Fibroblast of lung (primary cell): ENCODE results near the gene GRIK2. TPM values are rescaled to one million over a fixed set of nuclear protein-coding genes. Genes with fewer than 3 reads are reported as not detected.

Source experiments
- DNase-seq, 2 donors: peaks; one replicate each; pipeline versions ENCODE4 v3.0.0 to v3.0.0-alpha.2; 2010; ENCODE audit warnings: low read depth in 2 of 2
- H2AFZ ChIP-seq: 2 replicates; pipeline ENCODE4 v1.5.1; 2012; ENCODE audit warnings: low read length, control low read depth, inconsistent platforms
- H3K27ac ChIP-seq: 2 replicates; pipeline ENCODE4 v1.5.1; 2011; ENCODE audit warnings: low read length, control low read depth; ENCODE audit not compliant: insufficient read depth
- H3K27me3 ChIP-seq: 2 replicates; pipeline ENCODE4 v1.5.1; 2011; ENCODE audit warnings: mild to moderate bottlenecking, low read length; ENCODE audit not compliant: control insufficient read depth, insufficient read depth
- H3K36me3 ChIP-seq: 2 replicates; pipeline ENCODE4 v1.5.1; 2011; ENCODE audit warnings: low read length; ENCODE audit not compliant: control insufficient read depth, insufficient read depth
- H3K4me1 ChIP-seq: 2 replicates; pipeline ENCODE4 v1.5.1; 2011; ENCODE audit warnings: low read length; ENCODE audit not compliant: control insufficient read depth, insufficient read depth; ENCODE audit errors: extremely low read depth
- H3K4me2 ChIP-seq: 2 replicates; pipeline ENCODE4 v1.5.1; 2011; ENCODE audit warnings: low read length, control low read depth; ENCODE audit not compliant: insufficient read depth; ENCODE audit errors: extremely low read depth
- H3K4me3 ChIP-seq, 4 experiments: fragments of 200-600 bp in 1 of 4; sonication (generic) in 1 of 4; replicated peaks in 1 of 4; 2 replicates each; pipeline ENCODE4 v1.5.1; 2011 to 2016; ENCODE audit warnings: low read length in 4 of 4, low read depth in 3 of 4, mild to moderate bottlenecking in 3 of 4, control low read depth in 2 of 4, inconsistent platforms in 1 of 4, mixed read lengths in 1 of 4; ENCODE audit not compliant: insufficient read depth in 1 of 4; ENCODE audit errors: control extremely low read depth in 1 of 4
- H3K79me2 ChIP-seq: 2 replicates; pipeline ENCODE4 v1.5.1; 2012; ENCODE audit warnings: mild to moderate bottlenecking, low read length, inconsistent platforms; ENCODE audit not compliant: control insufficient read depth, insufficient read depth
- H3K9ac ChIP-seq: 2 replicates; pipeline ENCODE4 v1.5.1; 2011; ENCODE audit warnings: mild to moderate bottlenecking, low read length, control low read depth; ENCODE audit not compliant: insufficient read depth
- H3K9me3 ChIP-seq: 2 replicates; pipeline ENCODE4 v1.5.1; 2012; ENCODE audit warnings: low read depth, low read length; ENCODE audit not compliant: control insufficient read depth, insufficient read depth
- H4K20me1 ChIP-seq: 2 replicates; pipeline ENCODE4 v1.5.1; 2011; ENCODE audit warnings: low read length; ENCODE audit not compliant: control insufficient read depth, insufficient read depth; ENCODE audit errors: extremely low read depth
- CTCF ChIP-seq, 2 donors: IDR thresholded peaks in 1 of 2; conservative IDR thresholded peaks in 1 of 2; 1 replicate in 1 of 2; 2 replicates in 1 of 2; pipeline ENCODE4 v1.5.1; 2011 to 2012; ENCODE audit warnings: low read length in 2 of 2, control low read depth in 1 of 2, inconsistent platforms in 1 of 2, low read depth in 1 of 2, mild to moderate bottlenecking in 1 of 2
- EZH2 ChIP-seq: IDR thresholded peaks from 2 replicates; pipeline ENCODE4 v1.5.1; 2012; ENCODE audit warnings: low read length, control low read depth, mild to moderate bottlenecking; ENCODE audit errors: missing control alignments
- polyA plus RNA-seq, 2 donors: library from polyadenylated mRNA; depleted of rRNA in 1 of 2; stranded (reverse) in 1 of 2; unstranded in 1 of 2; fragments of >200 nt; gene quantifications; 2 replicates each; pipeline ENCODE4 v1.2.1, GENCODE V29; 2011 to 2012; ENCODE audit warnings: missing spikeins in 1 of 2
- total RNA-seq: library from RNA; depleted of rRNA; stranded (reverse); fragments of >200 nt; gene quantifications from 2 replicates; pipeline ENCODE4 v1.2.1, GENCODE V29; 2014

The GRIK2 gene
- total and polyA plus RNA-seq, 2 donors (not counting 1 experiment from before 2014, with no cell fraction given), result 0.33 to 0.40 TPM

GRCh38 chr6:101404775-101405174 lies 11.3 kb downstream of the GRIK2 start:
- no peak overlapping the region for H3K4me2 ChIP-seq
- no peaks in the 10 kb centered on the region for H3K4me1 ChIP-seq
- TF ChIP-seq CTCF (conservative IDR thresholded peaks at IDR 0.05 in 1 of 2, IDR thresholded peaks at IDR 0.05 in 1 of 2; ENCODE audit: low read depth in 1 of 2, low read length in 2 of 2), result no peak
- no peak for TF ChIP-seq EZH2
- no peaks in the 10 kb centered on the region for H3K36me3 ChIP-seq
- H4K20me1 ChIP-seq, result no peaks in the 10 kb centered on the region
- H3K27ac ChIP-seq, result no peak overlapping the region
- H3K79me2 ChIP-seq, result no peaks in the 10 kb centered on the region
- no peak overlapping the region for H2AFZ ChIP-seq
- peaks cover 2% of the 10 kb centered on the region for H3K27me3 ChIP-seq
- no peak overlapping the region for H3K4me3 ChIP-seq
- no peaks in the 10 kb centered on the region for H3K9me3 ChIP-seq
- no peak for DNase-seq
- no peak overlapping the region for H3K9ac ChIP-seq

GRCh38 chr6:101413773-101414172 lies 20.3 kb downstream of the GRIK2 start:
- Histone ChIP-seq H3K4me1 (no peaks in the 10 kb centered on the region), H3K9me3 (no peaks in the 10 kb centered on the region), H3K79me2 (no peaks in the 10 kb centered on the region), H3K27me3 (no peaks in the 10 kb centered on the region), H3K9ac (no peak overlapping the region), H4K20me1 (no peaks in the 10 kb centered on the region), H3K36me3 (no peaks in the 10 kb centered on the region), H3K4me2 (no peak overlapping the region), H3K27ac (no peak overlapping the region), H3K4me3 (no peak overlapping the region), H2AFZ (no peak overlapping the region)
- no peak for DNase-seq
- no peak for TF ChIP-seq CTCF (conservative IDR thresholded peaks at IDR 0.05 in 1 of 2, IDR thresholded peaks at IDR 0.05 in 1 of 2; ENCODE audit: low read depth in 1 of 2, low read length in 2 of 2)
- no peak for TF ChIP-seq EZH2

- Histone ChIP-seq H3K9ac (no peak overlapping the region), H3K36me3 (no peaks in the 10 kb centered on the region), H3K9me3 (no peaks in the 10 kb centered on the region), H3K27ac (no peak overlapping the region), H3K4me3 (no peak overlapping the region), H3K79me2 (no peaks in the 10 kb centered on the region), H4K20me1 (no peaks in the 10 kb centered on the region), H3K4me1 (no peaks in the 10 kb centered on the region), H2AFZ (no peak overlapping the region), H3K27me3 (no peaks in the 10 kb centered on the region), H3K4me2 (no peak overlapping the region)
- TF ChIP-seq EZH2 (no peak), CTCF (conservative IDR thresholded peaks at IDR 0.05 in 1 of 2, IDR thresholded peaks at IDR 0.05 in 1 of 2; ENCODE audit: low read depth in 1 of 2, low read length in 2 of 2) (no peak)
- no peak for DNase-seq
These were observed 24.4 kb downstream of the GRIK2 start for GRCh38 chr6:101417900-101418299.
